ENCODE results near the gene PCDHA4. TPM values are rescaled to one million over a fixed set of nuclear protein-coding genes. Genes with fewer than 3 reads are reported as not detected.

The PCDHA4 gene
- total RNA-seq, 1 donor from 2014 or later: 1.2 TPM

DNA sequence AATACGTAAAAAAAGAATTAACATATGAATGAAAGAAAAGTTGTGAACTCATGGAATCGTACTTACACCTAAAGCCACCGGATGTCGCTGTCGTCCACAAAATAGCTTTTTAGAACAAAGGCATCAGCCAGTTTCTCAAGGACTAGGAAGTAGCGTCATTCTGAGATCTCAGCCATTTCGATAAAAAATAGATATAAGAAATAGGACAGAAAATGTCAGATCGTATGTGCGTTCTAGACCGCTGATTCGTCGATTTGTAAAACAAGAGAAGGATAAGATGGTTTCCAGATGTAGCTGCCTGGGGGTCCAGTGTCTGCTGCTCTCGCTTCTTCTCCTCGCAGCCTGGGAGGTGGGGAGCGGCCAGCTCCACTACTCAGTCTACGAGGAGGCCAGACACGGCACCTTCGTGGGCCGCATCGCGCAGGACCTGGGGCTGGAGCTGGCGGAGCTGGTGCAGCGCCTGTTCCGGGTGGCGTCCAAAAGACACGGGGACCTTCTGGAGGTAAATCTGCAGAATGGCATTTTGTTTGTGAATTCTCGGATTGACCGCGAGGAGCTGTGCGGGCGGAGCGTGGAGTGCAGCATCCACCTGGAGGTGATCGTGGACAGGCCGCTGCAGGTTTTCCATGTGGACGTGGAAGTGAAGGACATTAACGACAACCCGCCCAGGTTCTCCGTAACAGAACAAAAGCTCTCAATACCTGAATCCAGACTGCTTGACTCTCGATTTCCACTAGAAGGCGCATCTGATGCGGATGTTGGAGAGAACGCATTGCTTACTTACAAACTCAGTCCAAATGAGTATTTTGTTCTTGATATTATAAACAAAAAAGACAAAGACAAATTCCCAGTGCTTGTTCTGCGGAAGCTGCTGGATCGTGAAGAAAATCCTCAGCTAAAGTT is 49.2 kb downstream of the PCDHA4 start, which contains the start of gene PCDHA10:
PCDHA10 (plus strand) TSS at position 126 of the 903 bp plus-strand sequence; CDS start at position 278, 152 bp downstream.
- no peak for TF ChIP-seq CTCF (IDR thresholded peaks at IDR 0.05; ENCODE audit: insufficient read depth, low read length, poor library complexity, severe bottlenecking)

DNA sequence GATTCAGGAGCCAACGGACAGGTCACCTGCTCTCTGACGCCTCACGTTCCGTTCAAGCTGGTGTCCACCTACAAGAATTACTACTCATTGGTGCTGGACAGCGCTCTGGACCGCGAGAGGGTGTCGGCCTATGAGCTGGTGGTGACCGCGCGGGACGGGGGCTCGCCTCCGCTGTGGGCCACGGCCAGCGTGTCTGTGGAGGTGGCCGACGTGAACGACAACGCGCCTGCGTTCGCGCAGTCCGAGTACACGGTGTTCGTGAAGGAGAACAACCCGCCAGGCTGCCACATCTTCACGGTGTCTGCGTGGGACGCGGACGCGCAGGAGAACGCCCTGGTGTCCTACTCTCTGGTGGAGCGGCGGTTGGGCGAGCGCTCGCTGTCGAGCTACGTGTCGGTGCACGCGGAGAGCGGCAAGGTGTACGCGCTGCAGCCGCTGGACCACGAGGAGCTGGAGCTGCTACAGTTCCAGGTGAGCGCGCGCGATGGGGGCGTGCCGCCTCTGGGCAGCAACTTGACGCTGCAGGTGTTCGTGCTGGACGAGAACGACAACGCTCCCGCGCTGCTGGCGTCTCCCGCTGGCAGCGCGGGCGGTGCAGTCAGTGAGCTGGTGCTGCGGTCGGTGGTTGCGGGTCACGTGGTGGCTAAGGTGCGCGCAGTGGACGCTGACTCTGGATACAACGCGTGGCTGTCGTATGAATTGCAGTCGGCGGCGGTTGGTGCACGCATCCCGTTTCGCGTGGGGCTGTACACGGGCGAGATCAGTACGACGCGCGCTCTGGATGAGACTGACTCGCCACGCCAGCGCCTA is 50.5 kb downstream of the PCDHA4 start:
- no peak for TF ChIP-seq CTCF (IDR thresholded peaks at IDR 0.05; ENCODE audit: insufficient read depth, low read length, poor library complexity, severe bottlenecking)
- H3K4me3 ChIP-seq (ENCODE audit: low read depth, low read length): no peak overlapping the region
- H3K27me3 ChIP-seq (ENCODE audit: control insufficient read depth, insufficient read depth, low read length): no peaks in the 10 kb centered on the region
- H3K36me3 ChIP-seq (ENCODE audit: control insufficient read depth, insufficient read depth, low read length): no peaks in the 10 kb centered on the region
- no peak for DNase-seq (ENCODE audit: low read depth)

More for the DNA sequence above, 49.2 kb downstream of the PCDHA4 start, which contains the start of gene PCDHA10:
- Histone ChIP-seq H3K4me3 (ENCODE audit: low read depth, low read length) (no peak within 1 kb of the TSS), H3K36me3 (ENCODE audit: control insufficient read depth, insufficient read depth, low read length) (no peaks in the 10 kb centered on the region), H3K27me3 (ENCODE audit: control insufficient read depth, insufficient read depth, low read length) (no peaks in the 10 kb centered on the region)
- no peak for DNase-seq (ENCODE audit: low read depth)

DNA sequence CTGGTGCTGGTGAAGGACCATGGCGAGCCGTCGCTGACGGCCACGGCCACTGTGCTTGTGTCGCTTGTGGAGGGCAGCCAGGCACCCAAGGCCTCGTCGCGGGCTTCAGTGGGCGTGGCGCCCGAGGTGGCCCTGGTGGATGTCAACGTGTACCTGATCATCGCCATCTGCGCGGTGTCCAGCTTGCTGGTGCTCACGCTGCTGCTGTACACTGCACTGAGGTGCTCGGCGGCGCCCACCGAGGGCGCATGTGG is 51.0 kb downstream of the PCDHA4 start:
- no peak for TF ChIP-seq CTCF (IDR thresholded peaks at IDR 0.05; ENCODE audit: insufficient read depth, low read length, poor library complexity, severe bottlenecking)
- Histone ChIP-seq H3K4me3 (ENCODE audit: low read depth, low read length) (no peak overlapping the region), H3K36me3 (ENCODE audit: control insufficient read depth, insufficient read depth, low read length) (no peaks in the 10 kb centered on the region), H3K27me3 (ENCODE audit: control insufficient read depth, insufficient read depth, low read length) (no peaks in the 10 kb centered on the region)
- no peak for DNase-seq (ENCODE audit: low read depth)

DNA sequence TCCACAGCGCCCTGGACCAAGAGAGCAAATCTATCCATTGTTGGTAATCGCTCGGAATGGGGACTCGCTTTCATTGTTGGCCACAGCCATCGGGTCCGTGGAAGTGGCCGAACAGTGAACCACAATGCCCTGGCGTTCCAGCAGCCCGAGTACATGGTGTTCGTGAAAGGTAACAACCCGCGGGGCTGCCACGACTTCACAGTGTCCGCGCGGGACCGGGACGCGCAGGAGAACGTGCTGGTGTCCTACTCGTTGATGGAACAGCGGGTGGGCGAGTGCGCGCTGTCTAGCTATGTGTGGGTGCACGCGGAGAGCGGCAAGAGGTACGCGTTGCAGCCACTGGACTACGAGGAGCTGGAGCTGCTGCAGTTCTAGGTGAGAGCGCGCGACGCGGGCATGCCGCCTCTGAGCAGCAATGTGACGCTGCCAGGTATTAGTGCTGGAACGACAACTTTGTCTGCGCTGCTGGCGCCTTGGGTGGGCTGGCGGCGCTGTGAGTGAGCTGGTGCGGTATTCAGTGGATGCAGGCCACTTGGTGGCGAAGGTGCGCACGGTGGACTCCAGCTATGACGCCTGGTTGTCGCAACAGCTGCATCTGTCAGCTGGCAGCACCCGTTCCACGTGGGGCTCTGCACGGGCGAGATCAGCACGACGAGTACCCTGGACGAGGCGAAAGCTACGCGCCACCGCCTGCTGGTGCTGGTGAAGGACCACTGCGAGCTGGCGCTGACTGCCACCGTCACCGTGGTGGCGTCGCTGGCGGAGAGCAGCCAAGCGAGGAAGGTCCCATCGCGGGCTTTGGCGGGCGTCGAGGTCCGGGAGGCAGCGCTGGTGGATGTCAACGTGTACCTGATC is 55.8 kb downstream of the PCDHA4 start:
- Histone ChIP-seq H3K36me3 (ENCODE audit: control insufficient read depth, insufficient read depth, low read length) (no peaks in the 10 kb centered on the region), H3K27me3 (ENCODE audit: control insufficient read depth, insufficient read depth, low read length) (no peaks in the 10 kb centered on the region), H3K4me3 (ENCODE audit: low read depth, low read length) (no peak overlapping the region)
- TF ChIP-seq CTCF (IDR thresholded peaks at IDR 0.05; ENCODE audit: insufficient read depth, low read length, poor library complexity, severe bottlenecking): no peak
- no peak for DNase-seq (ENCODE audit: low read depth)

Other genes with a start within 250 kb of the PCDHA4 start
- 42.1 and 45.5 TPM in 2 replicates for gene SRA1, start 249.6 kb upstream of the PCDHA4 start, total RNA-seq
- gene APBB3, start 242.5 kb upstream of the PCDHA4 start, total RNA-seq: 9.6 and 13.3 TPM in 2 replicates
- 55.9 and 60.5 TPM in 2 replicates for gene SLC35A4, start 242.2 kb upstream of the PCDHA4 start, total RNA-seq
- gene CD14, start 173.9 kb upstream of the PCDHA4 start, total RNA-seq: 0.29 and 1.9 TPM in 2 replicates
- 35.6 and 66.8 TPM in 2 replicates for gene TMCO6, start 167.6 kb upstream of the PCDHA4 start, total RNA-seq
- 46.4 and 51.2 TPM in 2 replicates for gene NDUFA2, start 159.4 kb upstream of the PCDHA4 start, total RNA-seq
- 107 and 111 TPM in 2 replicates for gene IK, start 159.2 kb upstream of the PCDHA4 start, total RNA-seq
- gene WDR55, start 142.2 kb upstream of the PCDHA4 start, total RNA-seq: 20.1 and 22.5 TPM in 2 replicates
- gene DND1, start 133.5 kb upstream of the PCDHA4 start, total RNA-seq: 0.34 and 1.0 TPM in 2 replicates
- 80.6 and 97.1 TPM in 2 replicates for gene HARS1, start 115.7 kb upstream of the PCDHA4 start, total RNA-seq
- 31.6 and 33.9 TPM in 2 replicates for gene HARS2, start 115.6 kb upstream of the PCDHA4 start, total RNA-seq
- 27.2 and 42.4 TPM in 2 replicates for gene ZMAT2, start 106.6 kb upstream of the PCDHA4 start, total RNA-seq
- gene PCDHA1, start 20.9 kb upstream of the PCDHA4 start, total RNA-seq: not detected in 2 replicates
- gene PCDHA2, start 12.2 kb upstream of the PCDHA4 start, total RNA-seq: not detected in 2 replicates
- gene PCDHA3, start 6.0 kb upstream of the PCDHA4 start, total RNA-seq: 0.07 and 0.25 TPM in 2 replicates
- gene PCDHA5, start 14.5 kb downstream of the PCDHA4 start, total RNA-seq: not detected in 2 replicates
- gene PCDHA6, start 20.9 kb downstream of the PCDHA4 start, total RNA-seq: 0.21 and 0.27 TPM in 2 replicates
- gene PCDHA7, start 27.2 kb downstream of the PCDHA4 start, total RNA-seq: 0.07 and 0.25 TPM in 2 replicates
- under 0.01 TPM in 1 of 2 replicates, not detected in the other for gene PCDHA8, start 34.1 kb downstream of the PCDHA4 start, total RNA-seq
- gene PCDHA9, start 41.3 kb downstream of the PCDHA4 start, total RNA-seq: under 0.01 TPM in 2 replicates
- gene PCDHA10, start 48.8 kb downstream of the PCDHA4 start, total RNA-seq: 0.33 and 0.68 TPM in 2 replicates
- gene PCDHA11, start 61.9 kb downstream of the PCDHA4 start, total RNA-seq: 0.48 and 1.2 TPM in 2 replicates
- gene PCDHA12, start 68.2 kb downstream of the PCDHA4 start, total RNA-seq: 0.08 and 0.96 TPM in 2 replicates
- gene PCDHA13, start 75.1 kb downstream of the PCDHA4 start, total RNA-seq: 0.21 TPM in 1 of 2 replicates, not detected in the other
- 0.07 and 0.17 TPM in 2 replicates for gene PCDHAC1, start 119.2 kb downstream of the PCDHA4 start, total RNA-seq
- gene PCDHAC2, start 159.4 kb downstream of the PCDHA4 start, total RNA-seq: 0.48 and 0.92 TPM in 2 replicates
- gene PCDHB1, start 244.3 kb downstream of the PCDHA4 start, total RNA-seq: under 0.01 TPM in 1 of 2 replicates, not detected in the other

Measured in kidney epithelial cell (primary cell).